SK-N-MC (cell line): Measurements from ENCODE around the gene OLFM3.

Source experiments
- EZH2 ChIP-seq: fragments of 200-600 bp; sonication (generic); IDR thresholded peaks from one replicate; pipeline ENCODE4 v1.6.1; 2017; ENCODE audit warnings: antibody characterized with exemption
- FOXP2 ChIP-seq: optimal IDR thresholded peaks from 2 replicates; pipeline ENCODE3; 2011; ENCODE audit warnings: mild to moderate bottlenecking, moderate library complexity; ENCODE audit not compliant: insufficient read depth; ENCODE audit errors: extremely low read length, control extremely low read depth
- POLR2AphosphoS5 ChIP-seq: IDR thresholded peaks from 2 replicates; pipeline ENCODE4 v1.6.1; 2012; ENCODE audit warnings: mild to moderate bottlenecking, low read depth, low read length, borderline replicate concordance

DNA sequence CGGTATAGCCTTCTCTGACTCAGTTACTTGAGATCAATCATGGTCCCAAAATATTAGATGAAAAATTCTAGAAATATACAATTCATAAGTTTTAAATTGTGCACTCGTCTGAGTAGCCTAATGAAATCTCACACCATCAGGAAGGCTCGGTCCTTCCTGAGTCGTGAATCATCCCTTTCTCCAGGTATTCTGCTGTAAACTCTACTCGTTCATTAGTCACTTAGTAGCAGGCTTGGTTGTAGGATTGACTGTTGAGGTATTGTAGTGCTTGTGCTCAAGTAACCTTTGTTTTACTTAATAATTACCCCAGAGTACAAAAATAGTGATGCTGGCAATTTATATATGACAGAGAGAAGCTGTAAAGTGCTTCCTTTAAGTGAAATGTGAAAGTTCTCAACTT is 238.7 kb downstream of the OLFM3 start:
- TF ChIP-seq POLR2AphosphoS5 (no peak), EZH2 (no peak), FOXP2 (no peak)
